IPS-18c (cell line): ENCODE data around the gene NDUFB10.
"Not testable (repeated sequence)": the region's sequence is repeated elsewhere in the genome, so short reads cannot be mapped to it uniquely, and the experiment has no call there.

ENCODE experiments used
- H3K4me3 ChIP-seq: 2 replicates; pipeline ENCODE4 v1.7.0; 2013; ENCODE audit warnings: low read depth, mild to moderate bottlenecking, low read length, moderate library complexity; ENCODE audit not compliant: insufficient read depth
- H3K9me3 ChIP-seq: one replicate; pipeline ENCODE4 v1.6.1; 2013; ENCODE audit warnings: mild to moderate bottlenecking, low read length, moderate library complexity; ENCODE audit not compliant: control insufficient read depth, insufficient read depth

Gene NDUFB10

GRCh38 chr16:1920727-1921171 is 38.6 kb upstream of the NDUFB10 start:
- Histone ChIP-seq H3K9me3 (peaks cover 2% of the 10 kb centered on the region), H3K4me3 (no peak overlapping the region)

GRCh38 chr16:1922357-1922756 is 37.0 kb upstream of the NDUFB10 start:
- Histone ChIP-seq H3K9me3 (peaks cover 1% of the 10 kb centered on the region), H3K4me3 (no peak overlapping the region)

- Histone ChIP-seq H3K4me3 (no peak overlapping the region), H3K9me3 (no peaks in the 10 kb centered on the region)
These were observed 35.9 kb upstream of the NDUFB10 start for GRCh38 chr16:1923299-1924034.

- no peak overlapping the region for H3K4me3 ChIP-seq
These were observed 35.2 kb upstream of the NDUFB10 start for GRCh38 chr16:1924095-1924494.

GRCh38 chr16:1926271-1926670 is 33.1 kb upstream of the NDUFB10 start:
- Histone ChIP-seq H3K4me3 (no peak overlapping the region), H3K9me3 (no peaks in the 10 kb centered on the region)

More at GRCh38 chr16:1924095-1924494, 35.2 kb upstream of the NDUFB10 start:
- H3K9me3 ChIP-seq: no peaks in the 10 kb centered on the region

GRCh38 chr16:1929105-1929504 is 30.2 kb upstream of the NDUFB10 start:
- Histone ChIP-seq H3K4me3 (peak overlapping the region; percentile 44; the same call in 1 of the 2 replicates), H3K9me3 (no peaks in the 10 kb centered on the region)

- Histone ChIP-seq H3K4me3 (peak overlapping the region; percentile 44), H3K9me3 (no peaks in the 10 kb centered on the region)
These were observed 29.6 kb upstream of the NDUFB10 start for GRCh38 chr16:1929578-1930337.

GRCh38 chr16:1930338-1930720 is 29.0 kb upstream of the NDUFB10 start:
- Histone ChIP-seq H3K4me3 (no peak overlapping the region), H3K9me3 (no peaks in the 10 kb centered on the region)

- Histone ChIP-seq H3K4me3 (no peak overlapping the region), H3K9me3 (no peaks in the 10 kb centered on the region)
These were observed 27.0 kb upstream of the NDUFB10 start for GRCh38 chr16:1932050-1933028.

- Histone ChIP-seq H3K4me3 (no peak overlapping the region), H3K9me3 (no peaks in the 10 kb centered on the region)
These were observed 26.2 kb upstream of the NDUFB10 start for GRCh38 chr16:1933097-1933661.

GRCh38 chr16:1936945-1937479 is 22.3 kb upstream of the NDUFB10 start:
- Histone ChIP-seq H3K4me3 (no peak overlapping the region), H3K9me3 (no peaks in the 10 kb centered on the region)

GRCh38 chr16:1938316-1938715 is 21.0 kb upstream of the NDUFB10 start:
- H3K9me3 ChIP-seq: no peaks in the 10 kb centered on the region
- H3K4me3 ChIP-seq: no peak overlapping the region

GRCh38 chr16:1938910-1939309 is 20.4 kb upstream of the NDUFB10 start:
- no peak overlapping the region for H3K4me3 ChIP-seq
- no peaks in the 10 kb centered on the region for H3K9me3 ChIP-seq

- not testable (repeated sequence) for H3K9me3 ChIP-seq, H3K4me3 ChIP-seq
These were observed 19.5 kb upstream of the NDUFB10 start for GRCh38 chr16:1939833-1940232.

- H3K9me3 ChIP-seq: no peaks in the 10 kb centered on the region
These were observed 18.8 kb upstream of the NDUFB10 start for GRCh38 chr16:1940273-1941161.

More at GRCh38 chr16:1940273-1941161, 18.8 kb upstream of the NDUFB10 start:
- no peak overlapping the region for H3K4me3 ChIP-seq
